NCI-H510A treated with DMSO at 0.1 percent for 48 hours (cell line): ENCODE measurements around the gene IL17D.
A peak's percentile ranks its signal among the peaks of the same experiment; 100 is the strongest.

Source experiments
- DNase-seq: peaks from one replicate; lab custom pipeline; 2025; lab: John Stamatoyannopoulos, UW

IL17D gene

DNA sequence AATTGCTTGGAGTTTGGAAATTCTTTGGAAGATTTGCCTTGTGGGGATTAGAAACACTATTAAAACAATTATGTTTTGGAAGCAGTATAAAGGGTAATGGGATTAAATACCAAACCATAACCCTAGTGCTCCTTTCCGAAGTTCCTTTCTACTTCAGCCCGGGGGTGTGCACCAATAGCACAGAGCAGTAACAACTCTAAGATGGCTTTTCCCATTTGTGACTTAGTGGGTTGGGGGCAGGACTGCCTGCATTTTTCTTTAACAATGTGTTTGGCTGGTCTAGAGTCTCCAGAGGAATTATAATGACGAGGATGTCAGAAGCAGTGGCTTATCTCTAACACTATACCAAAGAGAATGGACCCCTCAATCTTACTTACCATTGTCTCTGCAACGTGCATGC lies 11.9 kb upstream of the IL17D start:
- DNase-seq, result no peak

DNA sequence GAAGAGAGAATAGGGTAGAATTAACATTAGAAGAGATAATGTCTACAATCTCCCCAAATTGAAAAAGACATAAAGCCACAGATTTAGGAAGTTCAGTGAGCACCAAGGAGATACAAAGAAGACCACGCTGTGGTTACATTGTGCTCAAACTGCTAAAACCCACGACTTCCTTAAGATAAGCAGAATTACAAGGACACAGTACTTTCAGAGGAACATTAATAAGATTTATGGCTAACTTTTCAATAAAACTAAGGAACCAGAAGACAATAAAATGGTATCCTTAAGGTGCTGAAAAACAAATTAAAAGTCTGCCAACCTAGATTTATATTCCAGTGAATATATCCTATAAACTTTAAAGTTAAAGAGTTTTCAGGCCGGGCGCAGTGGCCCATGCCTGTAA lies 7.4 kb upstream of the IL17D start:
- no peak for DNase-seq

DNA sequence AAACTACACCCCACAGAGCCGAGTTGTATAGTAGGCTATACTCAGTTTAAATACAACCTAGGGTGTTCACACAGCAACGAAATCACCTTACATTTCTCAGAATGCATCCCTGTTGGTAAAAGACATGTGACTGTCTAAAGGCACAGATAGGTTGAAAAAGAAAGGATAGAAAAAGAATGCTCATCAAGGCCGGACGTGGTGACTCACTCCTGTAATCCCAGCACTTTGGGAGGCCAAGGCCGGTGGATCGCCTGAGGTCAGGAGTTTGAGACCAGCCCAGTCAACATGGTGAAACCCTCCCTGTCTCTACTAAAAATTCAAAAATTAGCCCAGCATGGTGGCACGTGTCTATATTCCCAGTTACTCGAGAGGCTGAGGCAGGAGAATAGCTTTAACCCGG lies 3.8 kb upstream of the IL17D start:
- DNase-seq, result no peak

DNA sequence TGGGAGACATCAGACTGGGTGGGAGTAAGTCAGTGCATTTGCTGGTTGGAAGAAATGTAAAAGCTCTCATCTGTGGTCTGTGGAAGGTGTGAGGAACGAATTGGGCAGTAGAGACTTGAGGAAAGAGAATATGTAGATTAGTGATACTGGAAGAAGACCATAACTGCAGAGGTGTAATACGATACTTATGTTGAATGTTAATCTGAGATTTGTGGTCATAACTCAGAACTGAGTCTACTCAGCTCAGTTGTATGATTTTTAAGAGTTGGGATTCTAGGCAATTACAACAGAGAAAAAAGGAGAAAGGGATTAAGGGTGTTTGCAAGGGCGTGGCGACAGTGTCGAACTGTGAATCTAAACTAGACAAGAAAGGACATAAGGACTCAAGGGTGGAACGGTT lies 3.2 kb upstream of the IL17D start:
- no peak for DNase-seq

DNA sequence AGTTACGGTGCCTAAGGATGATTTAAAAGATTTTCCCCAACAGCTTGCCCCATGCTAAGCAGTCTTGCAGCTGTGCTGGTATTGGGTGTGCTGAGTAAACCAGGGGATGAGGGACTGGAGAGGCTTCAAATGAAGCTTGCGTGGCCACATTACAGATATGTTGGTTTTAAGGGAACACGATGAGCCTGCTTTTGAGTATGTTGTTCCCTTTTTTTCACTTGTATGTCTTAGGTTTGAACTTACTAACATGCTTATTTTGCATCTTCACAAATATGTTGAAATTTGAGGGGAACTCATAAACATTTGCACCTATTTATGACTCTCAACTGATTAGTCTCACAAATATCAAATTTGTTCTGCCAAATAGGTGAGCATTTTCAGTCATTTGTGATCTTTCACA lies 2.0 kb upstream of the IL17D start:
- DNase-seq, result no peak

DNA sequence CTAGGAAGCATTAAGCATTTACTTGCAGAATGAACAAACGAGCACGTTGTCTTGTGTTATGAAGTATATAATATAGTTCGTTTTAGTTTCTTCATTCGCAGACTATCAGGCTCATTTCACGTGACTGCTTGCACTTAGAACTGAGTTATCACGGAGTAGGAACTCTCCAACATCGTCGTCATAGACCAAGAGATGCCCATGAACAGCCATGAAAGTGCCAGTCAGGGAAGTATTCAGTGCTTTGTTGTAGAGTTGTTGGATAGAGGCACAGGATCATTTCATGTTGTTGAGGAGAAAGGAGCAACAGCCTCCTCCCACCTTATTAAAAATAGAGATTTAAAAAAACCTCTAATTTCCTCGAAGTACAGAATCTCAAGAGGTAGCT lies 977 bp upstream of the IL17D start:
- peak; percentile 28 for DNase-seq

DNA sequence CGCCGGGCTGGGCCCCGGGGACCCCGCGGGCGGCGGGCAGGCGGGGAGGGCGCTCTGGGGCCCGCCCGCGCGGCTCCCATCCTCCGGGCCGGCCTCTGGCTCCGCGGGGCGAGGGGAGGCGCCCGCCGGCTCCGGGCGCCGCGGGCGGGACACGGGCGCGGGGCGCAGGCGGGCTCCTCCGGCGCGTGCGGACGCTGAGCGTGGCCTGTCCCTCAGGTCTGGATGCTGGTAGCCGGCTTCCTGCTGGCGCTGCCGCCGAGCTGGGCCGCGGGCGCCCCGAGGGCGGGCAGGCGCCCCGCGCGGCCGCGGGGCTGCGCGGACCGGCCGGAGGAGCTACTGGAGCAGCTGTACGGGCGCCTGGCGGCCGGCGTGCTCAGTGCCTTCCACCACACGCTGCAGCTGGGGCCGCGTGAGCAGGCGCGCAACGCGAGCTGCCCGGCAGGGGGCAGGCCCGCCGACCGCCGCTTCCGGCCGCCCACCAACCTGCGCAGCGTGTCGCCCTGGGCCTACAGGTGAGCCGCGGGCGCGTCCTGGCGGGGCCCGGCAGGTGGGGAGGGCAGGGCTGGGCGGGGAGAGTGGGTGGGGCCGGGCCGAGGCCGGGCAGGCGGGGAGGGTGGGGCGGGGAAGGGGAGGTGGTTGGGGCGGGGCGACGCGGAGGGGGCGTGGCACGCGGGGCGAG lies 420 bp downstream of the IL17D start:
- DNase-seq, result peak; percentile 42

DNA sequence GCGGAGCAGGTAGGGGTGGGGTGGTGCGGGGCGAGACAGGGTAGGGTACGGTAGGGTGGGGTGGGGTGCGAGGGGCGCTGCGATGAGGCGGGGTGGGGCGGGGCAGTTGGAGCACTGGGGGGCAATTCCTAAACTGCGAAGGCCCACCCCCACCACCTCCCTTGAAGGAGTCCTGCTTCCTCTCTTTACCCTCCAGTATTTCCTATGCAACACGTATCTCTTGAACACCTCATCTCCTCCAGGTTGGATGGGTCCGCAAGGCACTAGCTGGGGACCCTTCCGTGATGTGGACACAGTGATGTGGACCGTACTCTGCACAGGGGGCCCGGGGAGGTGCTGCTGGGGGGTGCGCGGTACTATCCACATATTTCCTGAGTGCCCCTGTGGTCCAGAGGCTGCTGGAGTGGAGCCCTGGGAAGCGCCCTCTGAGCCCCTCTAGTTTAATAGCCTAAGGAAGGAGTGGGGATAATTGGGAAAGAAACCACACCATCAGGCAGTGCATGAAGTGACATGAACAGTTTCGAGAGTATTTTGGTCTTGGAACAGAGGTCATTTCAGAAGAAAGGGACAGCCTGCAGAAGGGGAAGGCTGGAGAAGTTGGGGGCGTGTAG lies 1.1 kb downstream of the IL17D start:
- no peak for DNase-seq

DNA sequence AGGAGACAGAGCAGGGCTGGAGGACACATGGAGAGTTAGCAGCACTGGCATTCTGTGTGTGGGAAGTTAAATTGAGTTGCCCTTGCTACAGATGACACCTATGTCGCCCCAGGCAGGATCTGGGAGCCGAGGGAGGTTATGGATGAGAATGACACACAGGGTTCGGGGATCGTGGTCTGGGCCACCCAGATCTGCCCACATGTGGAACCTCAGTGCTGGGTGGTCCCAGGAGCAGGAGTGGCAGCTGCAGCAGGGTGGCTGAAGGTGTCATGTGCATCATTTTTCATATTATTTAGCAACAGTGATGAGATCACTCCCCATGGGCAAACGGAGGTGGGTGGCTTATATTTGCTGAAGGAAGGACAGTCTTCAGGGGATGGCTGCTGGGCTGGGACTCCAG lies 3.2 kb downstream of the IL17D start:
- no peak for DNase-seq

DNA sequence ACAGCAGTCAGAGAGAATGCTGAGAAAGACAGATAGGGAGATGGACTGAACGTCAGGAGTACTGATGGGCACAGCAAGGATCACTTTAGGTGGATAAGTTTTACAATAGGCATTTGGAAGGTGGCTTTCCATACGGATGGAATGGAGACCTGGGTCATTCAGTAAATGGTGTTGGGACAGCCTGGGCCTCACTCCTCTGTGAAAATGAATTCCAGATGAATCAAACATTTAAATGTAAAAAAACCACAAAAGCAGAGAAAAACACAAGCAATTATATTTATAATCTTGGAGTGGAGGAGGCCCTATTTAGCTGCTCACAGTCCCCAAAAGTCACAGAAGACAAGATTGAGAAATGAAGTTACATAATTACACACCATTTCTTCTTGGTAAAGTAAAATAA lies 4.7 kb downstream of the IL17D start:
- no peak for DNase-seq

DNA sequence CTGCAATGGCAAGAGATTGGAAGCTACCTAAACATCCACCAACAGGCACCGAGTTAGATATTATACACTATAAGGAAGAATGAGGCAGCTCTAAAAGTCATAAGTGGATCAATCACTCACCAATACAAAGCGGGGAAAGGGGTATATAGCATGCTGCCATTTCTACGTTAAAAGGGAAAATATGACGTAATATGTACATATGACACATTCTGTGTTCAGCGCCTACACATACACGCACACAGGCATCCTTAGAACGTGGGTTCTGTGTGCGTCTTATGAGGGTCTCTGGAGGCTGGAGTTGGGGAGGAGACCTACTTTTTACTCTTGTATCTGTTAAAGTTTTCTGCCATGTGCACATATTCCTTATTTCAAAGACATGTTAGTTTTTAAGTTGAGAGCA lies 5.9 kb downstream of the IL17D start:
- no peak for DNase-seq

DNA sequence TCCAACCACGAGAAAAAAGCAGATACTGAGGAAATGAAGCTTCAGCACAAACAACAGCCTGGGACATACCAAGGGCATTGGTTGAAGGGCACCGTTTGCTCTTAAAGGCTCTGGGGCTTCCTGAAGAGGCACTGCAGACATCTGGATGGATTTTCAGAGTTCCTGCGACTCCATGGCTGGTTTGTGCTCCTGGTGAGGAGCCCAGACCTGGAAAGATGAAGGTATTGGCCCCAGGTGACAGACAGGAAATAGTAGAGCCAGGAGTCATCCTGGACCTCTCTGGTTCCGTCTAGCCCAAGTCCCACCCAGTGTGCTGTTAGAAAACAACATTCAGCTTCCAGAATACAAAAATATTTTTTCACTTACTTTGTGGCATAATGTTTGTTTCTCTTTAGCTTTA lies 6.3 kb downstream of the IL17D start:
- DNase-seq, result no peak

DNA sequence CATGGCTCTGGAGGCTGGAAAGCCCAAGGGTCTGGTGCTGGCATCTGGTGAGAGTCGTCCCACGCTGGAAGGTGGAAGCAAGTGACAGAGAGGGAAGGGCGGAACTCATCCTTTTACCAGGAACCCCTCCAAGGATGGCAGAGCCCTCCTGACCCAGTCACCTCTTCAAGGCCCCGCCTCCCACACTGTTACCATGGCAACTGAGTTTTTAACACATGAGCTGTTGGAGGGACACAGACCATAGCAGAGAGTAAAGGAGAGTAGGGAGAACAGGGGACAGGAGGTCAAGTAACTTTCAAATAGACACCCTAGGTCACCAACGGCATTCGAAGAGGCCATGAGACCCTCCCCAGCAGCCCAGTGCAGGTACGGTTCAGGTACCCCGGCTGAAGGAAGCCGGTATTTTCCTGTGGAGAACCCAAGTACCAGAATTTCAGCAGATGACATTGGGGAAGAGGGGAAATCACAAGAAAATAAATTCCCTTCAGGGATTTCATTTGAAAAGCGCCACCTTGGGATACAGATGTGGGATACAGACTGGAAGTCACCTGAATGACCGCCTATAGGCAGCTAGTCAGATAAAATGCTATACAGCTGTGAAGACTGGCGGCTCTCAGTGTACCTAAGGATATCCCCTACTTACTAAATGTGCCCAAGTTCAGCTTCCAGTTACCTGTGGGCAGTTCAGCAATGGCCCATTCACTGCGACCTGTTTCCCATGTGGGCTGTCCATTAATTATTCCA lies 8.0 kb downstream of the IL17D start:
- DNase-seq, result no peak

DNA sequence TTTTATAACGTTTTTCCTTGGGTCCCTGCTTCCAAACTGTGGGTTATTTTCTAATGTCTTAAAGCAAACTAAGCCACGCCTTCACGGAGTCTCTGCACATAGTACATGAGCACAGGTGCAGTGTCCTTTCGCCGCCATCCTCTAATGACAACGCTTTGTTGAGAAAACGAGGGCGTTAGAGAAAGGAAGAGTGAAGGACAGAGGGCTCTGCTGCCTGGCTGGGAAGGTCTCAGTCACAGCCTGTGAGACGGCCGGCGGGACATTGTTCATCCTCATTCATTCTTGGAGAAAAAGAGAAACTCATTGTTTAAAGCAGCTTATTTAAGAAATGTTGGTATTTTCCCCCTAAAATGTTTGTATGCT lies 9.5 kb downstream of the IL17D start:
- DNase-seq, result no peak

DNA sequence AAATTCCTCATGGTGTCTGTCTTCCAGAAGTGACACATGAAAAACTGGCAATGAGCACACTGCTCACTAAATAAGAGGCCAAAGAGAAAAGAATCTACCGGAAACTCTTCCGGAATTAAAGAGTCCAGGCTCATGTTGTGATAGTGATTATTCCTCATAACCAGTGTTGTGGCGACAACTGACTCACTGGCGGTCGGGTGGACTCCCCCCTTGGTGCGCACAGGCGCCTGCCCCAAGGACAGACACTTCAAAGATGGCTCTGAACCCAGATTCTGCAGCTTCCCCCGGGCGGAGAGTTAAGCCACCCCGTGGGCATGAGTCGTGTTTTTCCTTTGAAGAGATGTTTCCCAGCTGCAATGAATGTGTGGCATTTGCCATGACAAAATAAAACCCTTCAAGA lies 10.3 kb downstream of the IL17D start:
- no peak for DNase-seq

DNA sequence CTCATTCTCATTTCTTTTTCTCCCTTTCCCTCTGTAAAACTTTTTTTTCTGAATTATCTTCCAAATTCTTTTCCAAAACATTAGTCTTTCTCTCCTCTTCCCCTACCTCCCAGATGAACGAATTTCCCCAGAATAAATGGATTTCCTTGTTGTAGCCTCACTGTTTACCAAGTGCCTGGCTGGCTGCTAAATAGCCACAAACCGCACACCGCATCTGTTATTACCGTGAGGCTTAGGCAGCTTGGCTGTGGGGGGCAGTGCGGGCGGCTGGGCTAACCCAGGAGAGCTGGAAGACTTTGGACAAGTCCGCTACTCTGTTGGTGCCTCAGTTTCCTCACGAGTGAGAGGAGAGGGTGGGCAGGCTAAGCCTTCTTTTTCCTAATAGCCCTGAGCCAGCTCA lies 10.7 kb downstream of the IL17D start:
- no peak for DNase-seq

DNA sequence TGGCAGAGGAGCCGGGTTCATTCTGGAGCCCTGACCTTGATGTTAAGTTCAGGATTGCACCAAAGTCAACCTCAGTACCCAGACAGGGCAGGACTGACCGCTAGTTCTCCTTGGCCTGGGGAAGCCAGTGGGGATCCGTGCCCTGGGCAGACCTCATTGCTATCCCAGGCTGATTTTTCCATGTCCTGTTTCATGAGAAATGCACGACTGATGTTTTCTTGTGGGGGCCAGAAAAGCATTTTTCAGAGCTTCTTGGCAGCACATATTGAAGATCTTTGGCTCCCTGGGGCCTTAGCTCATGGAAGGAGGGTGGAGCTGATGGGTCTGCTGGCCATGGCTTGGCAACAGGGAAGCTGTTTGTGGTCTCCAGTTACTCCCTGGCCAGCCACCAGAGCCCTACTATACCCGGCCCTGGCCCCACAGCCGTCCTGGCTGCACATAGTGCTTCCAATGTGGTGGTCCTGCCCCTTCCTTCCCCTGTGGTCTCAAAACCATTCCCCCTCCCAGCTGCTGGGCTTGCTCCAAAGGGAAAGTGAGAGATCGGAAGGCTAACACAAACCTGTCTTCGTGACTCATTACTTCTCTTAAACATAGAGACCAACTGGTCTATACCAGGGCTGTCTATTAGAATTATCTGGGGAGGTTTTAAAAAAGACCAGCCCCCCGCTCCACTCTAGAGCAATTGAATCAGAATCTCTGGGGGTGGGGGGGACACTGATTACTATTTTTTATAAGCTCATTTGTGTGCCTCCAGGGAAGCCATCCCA lies 11.2 kb downstream of the IL17D start:
- no peak for DNase-seq

DNA sequence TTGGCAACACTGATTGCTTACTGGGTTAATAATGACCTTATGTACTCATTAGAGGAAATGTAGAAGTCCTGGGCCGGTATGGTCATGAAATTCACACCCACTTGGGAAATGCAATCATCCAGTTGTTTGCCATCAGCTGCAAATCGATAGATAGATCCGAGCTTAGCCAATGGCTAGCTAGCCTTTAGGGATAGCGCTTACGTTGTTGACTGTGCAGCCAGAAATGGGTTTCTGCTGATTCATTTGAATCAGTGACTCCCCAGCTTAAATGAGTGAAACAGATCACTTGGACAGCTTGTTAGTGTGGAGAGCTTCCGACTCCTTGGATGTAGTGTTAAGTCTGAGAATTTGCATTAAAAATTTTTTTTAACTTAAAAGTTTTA lies 11.8 kb downstream of the IL17D start:
- DNase-seq, result no peak

DNA sequence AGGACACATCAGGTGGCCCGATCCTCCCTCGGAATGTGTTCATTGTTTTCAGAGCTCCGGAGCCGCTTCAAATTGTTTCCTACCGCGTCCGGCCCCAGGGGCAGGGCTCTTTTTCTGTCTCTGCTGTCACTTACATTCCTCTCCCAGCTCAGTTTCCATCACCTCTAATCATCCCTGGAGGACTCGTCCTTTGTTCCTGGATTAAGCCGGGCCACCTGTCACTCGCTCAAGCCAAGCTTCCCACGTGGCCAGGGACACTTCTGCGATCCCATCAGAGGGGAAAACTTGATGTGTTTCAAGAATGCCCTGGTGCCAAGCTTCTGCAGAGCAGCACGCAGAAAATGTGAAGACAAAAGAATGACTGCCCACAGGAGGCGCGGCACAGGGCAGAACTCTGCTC lies 13.5 kb downstream of the IL17D start:
- DNase-seq, result no peak

DNA sequence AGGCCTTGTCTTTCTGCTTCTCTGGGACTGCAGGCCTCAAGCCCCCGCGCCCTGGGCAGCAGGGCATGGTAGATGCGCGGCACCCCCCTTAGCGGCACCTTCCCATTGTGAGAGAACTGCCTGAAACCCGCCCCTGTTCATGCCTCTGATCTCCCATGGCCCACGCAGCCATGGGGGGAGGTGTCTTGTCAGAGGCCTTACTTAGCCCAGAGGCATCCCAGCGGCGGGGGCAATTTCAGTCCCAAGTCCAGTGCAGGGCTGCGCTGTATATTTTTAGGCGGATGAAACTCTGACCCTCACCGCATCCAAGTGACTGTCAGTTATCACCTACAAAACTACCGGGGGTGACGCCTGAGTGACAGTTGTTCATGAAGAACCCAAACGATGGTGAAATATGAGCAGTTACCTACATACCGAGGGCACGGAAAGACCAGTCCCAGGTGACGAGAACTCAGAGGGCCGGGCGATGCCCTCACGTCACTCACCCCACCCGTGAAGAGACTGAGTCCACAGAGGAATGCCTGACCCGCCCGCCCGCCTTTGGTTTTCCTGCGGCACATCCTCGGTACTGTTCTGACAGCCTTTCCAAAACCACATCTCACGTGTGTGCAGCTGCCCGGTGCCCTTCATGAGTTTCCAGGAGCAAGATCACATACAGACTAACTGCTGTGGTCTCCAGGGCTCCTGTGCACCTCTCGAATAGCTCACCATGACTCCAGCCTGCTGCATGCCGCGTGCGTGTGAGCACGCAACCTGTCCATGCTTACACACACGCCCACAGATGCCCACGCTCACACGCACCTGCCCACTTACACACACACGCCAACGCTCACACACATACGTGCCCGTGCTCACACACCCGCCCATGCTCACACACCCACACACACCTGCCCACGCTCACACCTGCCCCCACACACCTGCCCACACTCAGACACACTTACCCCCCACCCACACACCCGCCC lies 14.4 kb downstream of the IL17D start:
- no peak for DNase-seq

DNA sequence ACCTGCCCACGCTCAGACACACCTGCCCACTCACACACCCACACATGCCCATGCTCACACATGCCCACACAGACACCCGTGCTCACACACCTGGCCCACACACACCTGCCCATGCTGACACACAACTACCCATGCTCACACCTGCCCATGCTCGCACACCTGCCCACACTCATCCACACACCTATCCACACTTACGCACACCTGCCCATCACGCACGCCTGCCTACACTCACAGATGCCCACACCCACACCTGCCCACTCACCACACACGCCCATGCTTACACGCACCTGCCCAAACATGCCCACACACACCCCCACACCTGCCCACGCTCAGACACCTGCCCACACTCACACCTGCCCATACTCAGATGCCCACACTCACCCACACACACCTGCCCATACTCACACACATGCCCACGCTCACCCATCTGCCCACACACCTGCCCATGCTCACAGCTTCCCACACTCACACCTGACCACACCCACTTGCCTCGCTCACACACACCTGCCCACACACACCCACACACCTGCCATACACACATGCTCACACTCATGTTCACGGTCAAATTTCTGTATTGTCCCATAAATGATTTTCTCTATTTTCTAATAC lies 15.6 kb downstream of the IL17D start:
- no peak for DNase-seq
